ENCODE results near the gene UCK1. TPM values are rescaled to one million over a fixed set of nuclear protein-coding genes. Genes with fewer than 3 reads are reported as not detected.
A peak's percentile ranks its signal among the peaks of the same experiment; 100 is the strongest.

The UCK1 gene
- total RNA-seq, 1 donor from 2014 or later = 21.9 TPM

GRCh38 chr9:131534721-131535237 lies 3.7 kb upstream of the UCK1 start:
- Mint-ChIP-seq H3K36me3 (no peaks in the 10 kb centered on the region), H3K27me3 (ENCODE audit: low read depth) (no peaks in the 10 kb centered on the region), H3K4me3 (no peak overlapping the region), H3K27ac (no peak overlapping the region), H3K4me1 (peaks cover 6% of the 10 kb centered on the region), H3K9me3 (no peaks in the 10 kb centered on the region)
- TF ChIP-seq CTCF (IDR thresholded peaks at IDR 0.05; ENCODE audit: unreplicated experiment) = no peak
- no peak for DNase-seq (ENCODE audit: low spot score in 2 of 2, unreplicated experiment in 2 of 2)

GRCh38 chr9:131530546-131530919 lies 530 bp downstream of the UCK1 start:
- Mint-ChIP-seq H3K4me1 (peaks cover 7% of the 10 kb centered on the region), H3K27me3 (ENCODE audit: low read depth) (no peaks in the 10 kb centered on the region), H3K4me3 (peak overlapping the region; percentile 80), H3K9me3 (no peaks in the 10 kb centered on the region), H3K27ac (peak overlapping the region; percentile 67), H3K36me3 (peaks cover 15% of the 10 kb centered on the region)
- no peak for TF ChIP-seq CTCF (IDR thresholded peaks at IDR 0.05; ENCODE audit: unreplicated experiment)
- peak in 1 of 2 experiments; percentile 61 for DNase-seq (ENCODE audit: low spot score in 2 of 2, unreplicated experiment in 2 of 2)

- H3K9me3 Mint-ChIP-seq = no peaks in the 10 kb centered on the region
- TF ChIP-seq CTCF (IDR thresholded peaks at IDR 0.05; ENCODE audit: unreplicated experiment) = no peak
- H3K27ac Mint-ChIP-seq = peak overlapping the region; percentile 67
- H3K27me3 Mint-ChIP-seq (ENCODE audit: low read depth) = no peaks in the 10 kb centered on the region
- DNase-seq (ENCODE audit: low spot score in 2 of 2, unreplicated experiment in 2 of 2) = no peak
- H3K4me1 Mint-ChIP-seq = peaks cover 7% of the 10 kb centered on the region
- peak overlapping the region; percentile 80 for H3K4me3 Mint-ChIP-seq
- H3K36me3 Mint-ChIP-seq = peaks cover 15% of the 10 kb centered on the region
These were observed 1.2 kb downstream of the UCK1 start for GRCh38 chr9:131529597-131530545.

- Mint-ChIP-seq H3K4me3 (peak overlapping the region; percentile 80), H3K4me1 (peaks cover 7% of the 10 kb centered on the region), H3K27me3 (ENCODE audit: low read depth) (no peaks in the 10 kb centered on the region), H3K9me3 (no peaks in the 10 kb centered on the region), H3K36me3 (peaks cover 18% of the 10 kb centered on the region), H3K27ac (no peak overlapping the region)
- DNase-seq (ENCODE audit: low spot score in 2 of 2, unreplicated experiment in 2 of 2) = no peak
- TF ChIP-seq CTCF (IDR thresholded peaks at IDR 0.05; ENCODE audit: unreplicated experiment) = no peak
These were observed 2.1 kb downstream of the UCK1 start for GRCh38 chr9:131528886-131529505.

- H3K4me3 Mint-ChIP-seq = peak overlapping the region; percentile 53
- TF ChIP-seq CTCF (IDR thresholded peaks at IDR 0.05; ENCODE audit: unreplicated experiment) = no peak
- H3K9me3 Mint-ChIP-seq = no peaks in the 10 kb centered on the region
- H3K4me1 Mint-ChIP-seq = peaks cover 7% of the 10 kb centered on the region
- H3K27ac Mint-ChIP-seq = no peak overlapping the region
- peaks cover 18% of the 10 kb centered on the region for H3K36me3 Mint-ChIP-seq
- H3K27me3 Mint-ChIP-seq (ENCODE audit: low read depth) = no peaks in the 10 kb centered on the region
- DNase-seq (ENCODE audit: low spot score in 2 of 2, unreplicated experiment in 2 of 2) = no peak
These were observed 2.9 kb downstream of the UCK1 start for GRCh38 chr9:131528186-131528585.

Measured in mesothelial cell of epicardium (in vitro differentiated cells).